ENCODE measurements around the gene PTGFRN.
A peak's percentile ranks its signal among the peaks of the same experiment; 100 is the strongest.
"Not testable (repeated sequence)": the region's sequence is repeated elsewhere in the genome, so short reads cannot be mapped to it uniquely, and the experiment has no call there.

PTGFRN gene

DNA sequence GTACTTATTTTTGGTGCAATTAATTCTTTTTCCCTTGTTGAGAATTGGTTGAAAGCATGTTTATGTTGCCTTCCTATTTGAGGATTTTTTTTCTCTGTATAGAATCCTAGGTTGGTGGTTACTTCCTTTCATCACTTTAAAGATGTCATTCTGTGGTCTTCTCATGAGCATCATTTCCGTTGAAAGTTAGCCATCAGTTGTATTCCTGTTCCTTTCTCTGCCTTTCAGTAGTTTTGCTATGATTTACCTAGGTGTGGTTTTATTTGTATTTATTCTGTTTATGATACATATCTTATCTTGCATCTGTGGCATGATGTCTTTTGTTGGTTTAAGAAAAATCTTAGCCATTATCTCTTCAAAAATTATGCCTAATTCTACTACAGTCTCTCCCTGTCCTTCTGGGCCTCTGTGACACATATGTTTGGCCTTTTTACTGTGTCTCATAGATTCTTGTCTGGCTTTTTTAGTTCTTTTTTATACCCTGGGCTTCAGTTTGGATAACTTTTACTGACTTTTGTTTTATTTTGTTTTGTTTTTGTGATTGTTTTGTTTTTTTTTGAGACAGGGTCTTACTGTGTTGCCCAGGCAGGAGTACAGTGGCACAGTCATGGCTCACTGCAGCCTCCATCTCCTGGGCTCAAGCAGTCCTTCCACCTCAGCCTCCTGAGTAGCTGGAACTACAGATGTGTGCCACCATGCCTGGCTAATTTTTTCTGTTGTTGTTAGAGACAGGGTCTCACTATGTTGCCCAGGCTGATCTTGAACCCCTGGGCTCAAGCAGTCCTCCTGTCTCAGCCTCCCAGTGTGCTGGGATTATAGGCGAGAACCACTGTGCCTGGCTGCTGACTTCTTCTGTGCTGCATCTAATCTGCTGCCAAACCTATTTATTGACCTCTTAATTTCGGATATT is 24.1 kb downstream of the PTGFRN start:
- no peak for DNase-seq (ENCODE audit: low read depth)
- H3K4me3 ChIP-seq (ENCODE audit: low read depth, low read length) = no peak overlapping the region
- TF ChIP-seq, protein P1, sequence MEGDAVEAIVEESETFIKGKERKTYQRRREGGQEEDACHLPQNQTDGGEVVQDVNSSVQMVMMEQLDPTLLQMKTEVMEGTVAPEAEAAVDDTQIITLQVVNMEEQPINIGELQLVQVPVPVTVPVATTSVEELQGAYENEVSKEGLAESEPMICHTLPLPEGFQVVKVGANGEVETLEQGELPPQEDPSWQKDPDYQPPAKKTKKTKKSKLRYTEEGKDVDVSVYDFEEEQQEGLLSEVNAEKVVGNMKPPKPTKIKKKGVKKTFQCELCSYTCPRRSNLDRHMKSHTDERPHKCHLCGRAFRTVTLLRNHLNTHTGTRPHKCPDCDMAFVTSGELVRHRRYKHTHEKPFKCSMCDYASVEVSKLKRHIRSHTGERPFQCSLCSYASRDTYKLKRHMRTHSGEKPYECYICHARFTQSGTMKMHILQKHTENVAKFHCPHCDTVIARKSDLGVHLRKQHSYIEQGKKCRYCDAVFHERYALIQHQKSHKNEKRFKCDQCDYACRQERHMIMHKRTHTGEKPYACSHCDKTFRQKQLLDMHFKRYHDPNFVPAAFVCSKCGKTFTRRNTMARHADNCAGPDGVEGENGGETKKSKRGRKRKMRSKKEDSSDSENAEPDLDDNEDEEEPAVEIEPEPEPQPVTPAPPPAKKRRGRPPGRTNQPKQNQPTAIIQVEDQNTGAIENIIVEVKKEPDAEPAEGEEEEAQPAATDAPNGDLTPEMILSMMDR (IDR thresholded peaks at IDR 0.05; ENCODE audit: low read depth, low read length, missing control alignments) = no peak
- in situ Hi-C loops (cut with HindIII; ENCODE audit: low sequenced_read_pairs) = no loop called here

DNA sequence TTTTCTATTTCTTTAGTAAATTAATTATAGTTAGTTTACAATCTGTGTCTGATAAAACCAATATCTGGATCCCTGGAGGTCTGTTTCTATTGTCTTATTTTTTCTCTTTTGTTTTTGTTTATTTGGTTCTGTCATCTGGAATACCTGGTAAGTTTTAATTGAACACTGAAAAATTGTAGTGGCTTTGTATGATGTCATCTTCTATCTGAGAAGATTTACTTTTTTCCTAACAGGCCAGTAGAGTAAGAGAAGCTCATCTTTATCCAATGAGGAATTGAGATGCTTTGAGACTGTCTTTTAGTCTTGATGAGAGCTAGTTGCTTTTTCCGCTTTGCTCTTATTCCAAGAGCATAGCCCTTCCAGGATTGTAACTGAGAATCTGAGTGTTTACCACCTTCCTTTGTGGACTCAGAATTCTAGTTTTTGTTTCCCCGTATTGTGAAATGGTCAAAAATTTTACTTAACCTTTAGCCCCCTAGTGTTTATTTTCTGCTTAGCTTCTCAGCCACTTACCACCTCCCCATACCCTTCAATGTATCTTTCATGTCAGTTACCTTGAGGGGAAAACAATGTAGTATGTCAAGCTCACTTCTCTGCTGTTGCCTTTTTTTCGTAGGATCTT is 25.0 kb downstream of the PTGFRN start:
- DNase-seq (ENCODE audit: low read depth) = no peak
- TF ChIP-seq, protein P1 (IDR thresholded peaks at IDR 0.05; ENCODE audit: low read depth, low read length, missing control alignments) = peak; percentile 33
- in situ Hi-C loops (cut with HindIII; ENCODE audit: low sequenced_read_pairs) = no loop called here
- no peak overlapping the region for H3K4me3 ChIP-seq (ENCODE audit: low read depth, low read length)

DNA sequence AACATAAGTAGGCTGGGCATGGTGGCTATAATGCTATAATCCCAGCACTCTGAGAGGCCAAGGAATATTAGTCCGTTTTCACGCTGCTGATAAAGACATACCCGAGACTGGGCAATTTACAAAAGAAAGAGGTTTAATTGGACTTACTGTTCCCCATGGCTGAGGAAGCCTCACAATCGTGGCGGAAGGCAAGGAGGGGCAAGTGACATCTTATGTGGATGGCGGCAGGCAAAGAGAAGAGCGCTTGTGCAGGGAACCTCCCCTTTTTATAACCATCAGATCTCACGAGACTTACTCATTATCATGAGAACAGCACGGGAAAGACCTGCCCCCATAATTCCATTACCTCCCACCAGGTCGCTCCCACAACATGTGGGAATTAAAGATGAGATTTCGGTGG is 28.5 kb downstream of the PTGFRN start:
- TF ChIP-seq, protein P1 (IDR thresholded peaks at IDR 0.05; ENCODE audit: low read depth, low read length, missing control alignments) = no peak
- DNase-seq (ENCODE audit: low read depth) = no peak
- H3K4me3 ChIP-seq (ENCODE audit: low read depth, low read length) = no peak overlapping the region
- in situ Hi-C loops (cut with HindIII; ENCODE audit: low sequenced_read_pairs) = no loop called here

DNA sequence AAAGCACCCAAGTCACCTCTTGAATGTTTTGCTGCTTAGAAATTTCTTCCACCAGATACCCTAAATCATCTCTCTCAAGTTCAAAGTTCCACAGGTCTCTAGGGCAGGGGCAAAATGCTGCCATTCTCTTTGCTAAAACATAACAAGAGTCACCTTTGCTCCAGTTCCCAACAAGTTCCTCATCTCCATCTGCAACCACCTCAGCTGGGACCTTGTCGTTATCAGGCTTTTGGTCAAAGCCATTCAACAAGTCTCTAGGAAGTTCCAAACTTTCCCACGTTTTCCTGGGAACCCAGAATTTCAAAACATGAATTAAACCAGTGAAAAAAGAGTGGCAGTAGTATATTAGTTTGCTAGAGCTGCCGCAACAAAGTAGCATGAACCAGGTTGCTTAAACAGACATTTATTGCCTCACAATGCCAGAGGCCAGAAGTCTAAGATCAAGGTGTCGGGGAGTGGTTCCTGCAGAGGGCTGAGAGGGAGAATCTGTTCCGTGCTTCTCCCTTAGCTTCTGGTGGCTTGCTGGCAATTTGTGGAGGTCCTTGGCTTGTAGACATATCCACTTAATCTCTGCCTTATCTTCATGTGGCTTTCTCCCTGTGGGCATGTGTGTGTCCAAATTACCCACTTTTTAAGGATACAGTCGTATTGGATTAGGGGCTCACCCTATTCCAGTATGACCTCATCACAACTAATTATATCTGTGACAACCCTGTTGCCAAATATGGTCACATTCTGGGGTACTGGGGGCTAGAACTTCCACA is 30.2 kb downstream of the PTGFRN start:
- in situ Hi-C loops (cut with HindIII; ENCODE audit: low sequenced_read_pairs); H3K4me3 ChIP-seq (ENCODE audit: low read depth, low read length); DNase-seq (ENCODE audit: low read depth): not testable (repeated sequence)

DNA sequence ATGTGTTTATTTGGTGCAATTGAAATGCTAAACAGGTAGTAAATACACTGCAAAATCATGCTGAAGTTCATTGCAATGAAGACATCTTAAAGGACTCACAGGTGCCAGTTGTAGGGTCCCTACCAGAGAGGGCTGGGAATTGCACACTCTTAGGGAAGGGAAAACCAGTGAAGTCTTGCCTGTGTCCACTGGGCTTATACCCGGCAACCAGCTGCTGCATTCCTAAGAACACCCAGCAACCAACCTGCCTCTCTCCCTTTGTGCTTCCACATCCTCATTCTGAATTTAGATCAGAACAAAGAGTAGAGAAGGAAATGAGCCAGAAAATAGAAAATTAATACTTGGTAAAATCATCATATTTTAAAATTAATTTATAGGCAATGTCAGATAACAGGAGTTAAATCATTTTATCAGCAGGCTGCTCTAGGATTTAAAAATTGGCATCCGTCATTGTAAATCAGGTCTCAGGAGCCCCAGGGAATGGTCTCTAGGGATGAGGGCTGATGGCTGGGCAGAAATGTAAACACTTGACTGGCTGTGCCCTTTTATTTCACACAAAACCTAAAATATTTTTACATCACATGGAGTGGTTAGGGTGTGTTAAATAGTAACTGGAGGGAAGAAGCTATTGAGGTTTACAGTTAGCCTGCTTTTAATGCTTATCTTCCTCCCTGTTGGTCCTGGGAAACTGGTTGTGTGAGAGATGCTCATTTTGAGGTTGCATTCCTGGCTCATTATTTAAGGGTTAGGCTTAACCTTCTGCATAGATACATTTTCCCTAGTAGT is 31.3 kb downstream of the PTGFRN start:
- TF ChIP-seq, protein P1 (IDR thresholded peaks at IDR 0.05; ENCODE audit: low read depth, low read length, missing control alignments) = no peak
- H3K4me3 ChIP-seq (ENCODE audit: low read depth, low read length) = no peak overlapping the region
- in situ Hi-C loops (cut with HindIII; ENCODE audit: low sequenced_read_pairs) = no loop called here
- no peak for DNase-seq (ENCODE audit: low read depth)

DNA sequence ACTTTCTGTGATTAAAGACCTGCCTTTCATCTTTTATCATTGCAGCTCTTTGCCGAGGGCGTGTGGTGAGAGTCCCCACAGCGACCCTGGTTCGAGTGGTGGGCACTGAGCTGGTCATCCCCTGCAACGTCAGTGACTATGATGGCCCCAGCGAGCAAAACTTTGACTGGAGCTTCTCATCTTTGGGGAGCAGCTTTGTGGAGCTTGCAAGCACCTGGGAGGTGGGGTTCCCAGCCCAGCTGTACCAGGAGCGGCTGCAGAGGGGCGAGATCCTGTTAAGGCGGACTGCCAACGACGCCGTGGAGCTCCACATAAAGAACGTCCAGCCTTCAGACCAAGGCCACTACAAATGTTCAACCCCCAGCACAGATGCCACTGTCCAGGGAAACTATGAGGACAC is 32.0 kb downstream of the PTGFRN start:
- TF ChIP-seq, protein P1 (IDR thresholded peaks at IDR 0.05; ENCODE audit: low read depth, low read length, missing control alignments) = no peak
- in situ Hi-C loops (cut with HindIII; ENCODE audit: low sequenced_read_pairs) = no loop called here
- no peak for DNase-seq (ENCODE audit: low read depth)
- H3K4me3 ChIP-seq (ENCODE audit: low read depth, low read length) = no peak overlapping the region

All from astrocyte of the cerebellum (primary cell).